ENCODE results near the gene SLC35F3. TPM values are rescaled to one million over a fixed set of nuclear protein-coding genes. Genes with fewer than 3 reads are reported as not detected.

SLC35F3 gene
- total RNA-seq = not detected in 2 replicates

DNA sequence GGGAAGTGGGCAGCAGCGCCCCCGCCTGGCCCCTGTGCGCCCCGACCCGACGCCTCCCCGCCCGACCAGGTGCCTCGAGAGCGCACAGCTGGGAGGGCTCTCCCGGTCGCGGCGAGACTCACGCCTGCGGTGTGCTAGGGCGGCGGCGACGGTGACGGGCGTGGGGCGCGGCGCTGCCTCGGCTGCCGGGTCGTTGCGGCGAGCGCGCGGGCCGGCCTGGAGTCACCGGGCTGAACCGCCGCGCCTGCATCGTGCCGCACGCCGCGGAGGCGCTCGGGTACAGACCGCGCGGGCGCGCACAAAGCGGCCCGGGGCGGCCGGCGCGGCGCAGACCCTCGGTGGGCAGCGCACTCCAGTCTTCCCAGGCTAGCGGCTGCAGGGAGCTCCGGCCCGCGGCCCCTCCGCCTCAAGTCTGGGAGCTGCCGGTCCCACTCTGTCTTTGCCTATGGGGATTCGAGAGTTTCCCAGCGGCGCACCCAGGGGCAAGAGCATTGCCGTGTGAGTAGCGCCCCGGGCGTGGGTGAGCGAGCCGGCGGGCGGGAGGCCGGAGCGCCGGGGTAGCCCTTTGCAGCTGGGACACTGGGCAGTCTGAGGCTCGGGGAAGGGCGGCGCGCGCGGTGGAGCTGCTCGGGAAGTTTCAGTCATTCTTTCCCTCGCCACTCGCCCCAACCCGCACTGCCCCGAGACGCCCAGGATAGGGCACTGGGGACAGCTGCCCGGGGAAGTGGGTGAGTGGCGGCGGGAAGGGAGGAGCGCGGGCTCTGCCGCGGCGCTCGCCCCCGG lies at the start of gene SLC35F3:
SLC35F3 (plus strand) TSS at position 44 of the 783 bp plus-strand sequence.
- H3K4me1 Mint-ChIP-seq = no peaks in the 10 kb centered on the region
- ChIA-PET POLR2A (no interaction called here), CTCF (no interaction called here)
- ATAC-seq (ENCODE audit: low read depth) (no peak), DNase-seq (no peak)
- H3K27me3 Mint-ChIP-seq = peaks cover 44% of the 10 kb centered on the region
- no peaks in the 10 kb centered on the region for H3K36me3 Mint-ChIP-seq (ENCODE audit: low read depth)
- TF ChIP-seq, protein P1, sequence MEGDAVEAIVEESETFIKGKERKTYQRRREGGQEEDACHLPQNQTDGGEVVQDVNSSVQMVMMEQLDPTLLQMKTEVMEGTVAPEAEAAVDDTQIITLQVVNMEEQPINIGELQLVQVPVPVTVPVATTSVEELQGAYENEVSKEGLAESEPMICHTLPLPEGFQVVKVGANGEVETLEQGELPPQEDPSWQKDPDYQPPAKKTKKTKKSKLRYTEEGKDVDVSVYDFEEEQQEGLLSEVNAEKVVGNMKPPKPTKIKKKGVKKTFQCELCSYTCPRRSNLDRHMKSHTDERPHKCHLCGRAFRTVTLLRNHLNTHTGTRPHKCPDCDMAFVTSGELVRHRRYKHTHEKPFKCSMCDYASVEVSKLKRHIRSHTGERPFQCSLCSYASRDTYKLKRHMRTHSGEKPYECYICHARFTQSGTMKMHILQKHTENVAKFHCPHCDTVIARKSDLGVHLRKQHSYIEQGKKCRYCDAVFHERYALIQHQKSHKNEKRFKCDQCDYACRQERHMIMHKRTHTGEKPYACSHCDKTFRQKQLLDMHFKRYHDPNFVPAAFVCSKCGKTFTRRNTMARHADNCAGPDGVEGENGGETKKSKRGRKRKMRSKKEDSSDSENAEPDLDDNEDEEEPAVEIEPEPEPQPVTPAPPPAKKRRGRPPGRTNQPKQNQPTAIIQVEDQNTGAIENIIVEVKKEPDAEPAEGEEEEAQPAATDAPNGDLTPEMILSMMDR (IDR thresholded peaks at IDR 0.05) = no peak
- no peak within 1 kb of the TSS for H3K27ac Mint-ChIP-seq
- H3K9me3 Mint-ChIP-seq = no peaks in the 10 kb centered on the region
- no peak within 1 kb of the TSS for H3K4me3 Mint-ChIP-seq
- intact Hi-C loops (cut with micrococcal nuclease) = no loop called here

DNA sequence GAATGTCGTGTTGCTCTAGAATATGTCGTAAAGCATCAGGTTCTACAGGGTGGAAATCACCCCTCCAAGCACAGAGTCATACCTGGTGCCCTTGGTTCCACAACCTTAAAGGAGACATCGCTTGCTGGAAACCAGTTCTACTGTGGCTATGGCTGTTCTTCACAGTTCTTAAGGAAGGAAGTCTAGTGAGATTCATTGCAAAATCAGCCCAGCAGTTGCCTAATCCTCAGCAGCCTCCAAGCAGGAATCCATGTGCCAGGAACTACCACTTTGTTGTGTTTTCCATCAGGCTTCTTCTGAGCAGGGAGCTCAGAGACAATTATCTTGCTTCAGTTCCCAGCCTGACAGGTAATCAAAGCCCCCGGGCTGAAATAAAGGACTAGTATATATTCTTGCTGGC lies 45.0 kb upstream of the SLC35F3 start:
- intact Hi-C loops (cut with micrococcal nuclease) = no loop called here
- Mint-ChIP-seq H3K4me1 (no peaks in the 10 kb centered on the region), H3K4me3 (no peak overlapping the region), H3K27me3 (no peaks in the 10 kb centered on the region), H3K27ac (no peak overlapping the region), H3K9me3 (no peaks in the 10 kb centered on the region), H3K36me3 (ENCODE audit: low read depth) (no peaks in the 10 kb centered on the region)
- ATAC-seq (ENCODE audit: low read depth) (no peak), DNase-seq (no peak)
- CTCF ChIA-PET = no interaction called here
- TF ChIP-seq, protein P1 (IDR thresholded peaks at IDR 0.05) = no peak
- POLR2A ChIA-PET = no interaction called here

DNA sequence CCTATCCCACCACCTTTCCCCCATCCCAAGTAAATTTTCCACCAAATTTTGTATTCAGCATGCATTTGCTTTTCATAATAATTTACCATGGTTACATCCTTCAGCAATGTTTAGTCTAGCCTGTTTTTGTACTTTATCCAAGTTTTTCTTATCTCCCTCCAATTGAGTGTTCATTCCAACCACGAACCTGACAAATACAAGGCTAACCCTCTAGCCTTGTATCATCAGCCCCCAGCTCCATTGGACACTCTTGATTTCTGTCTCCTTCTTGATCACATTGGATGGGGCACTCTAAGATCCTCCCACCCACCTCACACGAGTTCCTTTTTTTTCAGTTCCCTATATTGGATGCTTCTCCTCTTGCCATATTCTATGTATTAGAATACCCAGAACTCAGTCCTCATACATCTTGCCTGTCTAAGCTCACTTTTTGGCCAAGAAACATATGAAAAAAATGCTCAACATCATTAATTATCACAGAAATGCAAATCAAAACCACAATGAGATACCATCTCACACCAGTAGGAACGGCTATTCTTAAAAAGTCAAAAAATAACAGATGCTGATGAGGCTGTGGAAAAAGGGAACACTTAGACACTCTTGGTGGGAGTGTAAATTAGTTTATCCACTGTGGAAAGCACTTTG lies 40.5 kb upstream of the SLC35F3 start:
- no peak for ATAC-seq (ENCODE audit: low read depth)
- intact Hi-C loops (cut with micrococcal nuclease) = no loop called here
- ChIA-PET POLR2A (no interaction called here), CTCF (no interaction called here)
- Mint-ChIP-seq H3K4me1 (no peaks in the 10 kb centered on the region), H3K27ac (no peak overlapping the region), H3K27me3 (no peaks in the 10 kb centered on the region), H3K4me3 (no peak overlapping the region), H3K36me3 (ENCODE audit: low read depth) (no peaks in the 10 kb centered on the region), H3K9me3 (peaks cover 9% of the 10 kb centered on the region)
- DNase-seq = no peak
- TF ChIP-seq, protein P1 (IDR thresholded peaks at IDR 0.05) = no peak

DNA sequence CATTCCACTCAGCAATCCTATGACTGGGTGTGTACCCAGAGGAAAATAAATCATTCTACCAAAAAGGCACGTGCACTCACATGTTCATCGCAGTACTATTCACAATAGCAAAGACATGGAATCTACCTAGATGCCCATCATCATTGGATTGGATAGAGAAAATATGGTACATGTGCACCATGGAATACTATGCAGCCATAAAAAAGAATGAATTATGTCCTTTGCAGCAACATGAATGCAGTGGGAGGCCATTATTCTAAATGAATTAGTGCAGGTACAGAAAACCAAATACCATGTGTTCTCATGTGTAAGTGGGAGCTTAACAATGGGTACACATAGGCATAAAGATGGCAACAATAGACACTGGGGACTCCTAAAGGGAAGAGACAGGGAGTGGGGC lies 39.9 kb upstream of the SLC35F3 start:
- ATAC-seq (ENCODE audit: low read depth) (no peak), DNase-seq (no peak)
- no peak overlapping the region for H3K4me3 Mint-ChIP-seq
- no peaks in the 10 kb centered on the region for H3K36me3 Mint-ChIP-seq (ENCODE audit: low read depth)
- peaks cover 9% of the 10 kb centered on the region for H3K9me3 Mint-ChIP-seq
- intact Hi-C loops (cut with micrococcal nuclease) = no loop called here
- H3K27me3 Mint-ChIP-seq = no peaks in the 10 kb centered on the region
- ChIA-PET CTCF (no interaction called here), POLR2A (no interaction called here)
- TF ChIP-seq, protein P1 (IDR thresholded peaks at IDR 0.05) = no peak
- H3K27ac Mint-ChIP-seq = no peak overlapping the region
- no peaks in the 10 kb centered on the region for H3K4me1 Mint-ChIP-seq

DNA sequence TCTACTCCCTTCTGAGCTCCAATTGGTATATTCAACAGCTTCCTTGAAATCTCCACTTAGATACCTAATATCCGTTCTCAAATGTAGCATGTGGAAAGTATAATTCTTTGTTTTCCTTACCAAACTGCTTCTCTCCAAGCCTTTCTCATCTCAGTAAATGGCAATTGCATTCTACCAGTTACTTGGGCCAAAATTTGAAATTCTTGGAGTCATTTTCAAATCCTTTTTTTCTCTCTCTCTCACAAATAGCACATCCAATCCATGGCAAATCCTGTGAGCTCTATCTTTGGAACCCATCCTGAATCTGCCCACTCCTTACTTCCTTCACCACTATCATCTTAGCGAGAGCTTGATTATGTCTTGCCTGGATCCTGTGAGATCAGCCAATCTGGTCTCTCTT lies 39.3 kb upstream of the SLC35F3 start:
- ChIA-PET POLR2A (no interaction called here), CTCF (no interaction called here)
- no peaks in the 10 kb centered on the region for H3K4me1 Mint-ChIP-seq
- no peak overlapping the region for H3K27ac Mint-ChIP-seq
- TF ChIP-seq, protein P1 (IDR thresholded peaks at IDR 0.05) = no peak
- H3K36me3 Mint-ChIP-seq (ENCODE audit: low read depth) = no peaks in the 10 kb centered on the region
- no peak overlapping the region for H3K4me3 Mint-ChIP-seq
- intact Hi-C loops (cut with micrococcal nuclease) = no loop called here
- no peak for DNase-seq
- no peaks in the 10 kb centered on the region for H3K27me3 Mint-ChIP-seq
- no peak for ATAC-seq (ENCODE audit: low read depth)
- H3K9me3 Mint-ChIP-seq = peaks cover 9% of the 10 kb centered on the region
